ENCODE results near the gene PLCZ1.

GRCh38 chr12:18700271-18700670, 37.5 kb downstream of the PLCZ1 start:
- TF ChIP-seq, protein P1, sequence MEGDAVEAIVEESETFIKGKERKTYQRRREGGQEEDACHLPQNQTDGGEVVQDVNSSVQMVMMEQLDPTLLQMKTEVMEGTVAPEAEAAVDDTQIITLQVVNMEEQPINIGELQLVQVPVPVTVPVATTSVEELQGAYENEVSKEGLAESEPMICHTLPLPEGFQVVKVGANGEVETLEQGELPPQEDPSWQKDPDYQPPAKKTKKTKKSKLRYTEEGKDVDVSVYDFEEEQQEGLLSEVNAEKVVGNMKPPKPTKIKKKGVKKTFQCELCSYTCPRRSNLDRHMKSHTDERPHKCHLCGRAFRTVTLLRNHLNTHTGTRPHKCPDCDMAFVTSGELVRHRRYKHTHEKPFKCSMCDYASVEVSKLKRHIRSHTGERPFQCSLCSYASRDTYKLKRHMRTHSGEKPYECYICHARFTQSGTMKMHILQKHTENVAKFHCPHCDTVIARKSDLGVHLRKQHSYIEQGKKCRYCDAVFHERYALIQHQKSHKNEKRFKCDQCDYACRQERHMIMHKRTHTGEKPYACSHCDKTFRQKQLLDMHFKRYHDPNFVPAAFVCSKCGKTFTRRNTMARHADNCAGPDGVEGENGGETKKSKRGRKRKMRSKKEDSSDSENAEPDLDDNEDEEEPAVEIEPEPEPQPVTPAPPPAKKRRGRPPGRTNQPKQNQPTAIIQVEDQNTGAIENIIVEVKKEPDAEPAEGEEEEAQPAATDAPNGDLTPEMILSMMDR (conservative IDR thresholded peaks at IDR 0.05 in 1 of 2, IDR thresholded peaks at IDR 0.05 in 1 of 2; ENCODE audit: low read depth in 1 of 2, low read length in 2 of 2), result no peak
- no peak for TF ChIP-seq EZH2 (IDR thresholded peaks at IDR 0.05; ENCODE audit: low read length, missing control alignments)

Data from fibroblast of lung (primary cell).